K562 (cell line): ENCODE results near the gene SIGMAR1. TPM values are rescaled to one million over a fixed set of nuclear protein-coding genes. Genes with fewer than 3 reads are reported as not detected.

Source experiments
- ATAC-seq: fragments of 200-7000 bp; cut with Tn5 transposase; 3 replicates; pipeline ENCODE4 v1.9.1; 2020; ENCODE audit warnings: moderate library complexity
- BruUV-seq: library from RNA; stranded (reverse); fragments of 400-500 nt; replicated peaks from 2 replicates; lab custom pipeline; 2021; lab: Mats Ljungman, UMichigan
- CTCF ChIA-PET: fragments of 300-600 bp; formaldehyde crosslinking; extraction: SDS; loops from one replicate; lab custom pipeline; 2021; ENCODE audit warnings: low intra/inter-chr PET ratio; lab: Yijun Ruan, JAX
- POLR2A ChIA-PET: fragments of 300-600, 350-650 bp; sonication (Branson Sonifier 250); formaldehyde crosslinking; extraction: SDS; loops from one replicate; lab custom pipeline; 2021; ENCODE audit warnings: antibody characterized with exemption, inconsistent platforms; lab: Yijun Ruan, JAX
- DNase-seq, 4 experiments: peaks; one replicate each; pipeline versions ENCODE4 v3.0.0 to v3.0.0-alpha.2; 2011 to 2018; ENCODE audit warnings: low spot score in 3 of 4, mixed read lengths in 3 of 4; ENCODE audit errors: extremely low read depth in 1 of 4
- FAIRE-seq: peaks from 2 replicates; lab custom pipeline; 2011; peaks lifted over from hg19 to GRCh38; lab: Jason Lieb, UNC
- H2AFZ ChIP-seq: 2 replicates; pipeline ENCODE4 v1.6.0; 2011; ENCODE audit warnings: low read depth, low read length, control low read depth, inconsistent platforms
- H3K27ac ChIP-seq: fragments of 200-600 bp; 3 replicates; pipeline ENCODE4 v1.8.0; 2011; ENCODE audit warnings: low read depth, mild to moderate bottlenecking, control low read depth, inconsistent platforms, low read length, moderate library complexity, mixed read lengths; ENCODE audit errors: extremely low read depth
- H3K27me3 ChIP-seq, 2 experiments: fragments of 300-600 bp in 1 of 2; 2 replicates in 1 of 2; 3 replicates in 1 of 2; pipeline versions ENCODE4 v1.6.0 to v1.8.0; 2011; ENCODE audit warnings: inconsistent platforms in 2 of 2, low read length in 2 of 2, mild to moderate bottlenecking in 1 of 2, mixed read lengths in 1 of 2, moderate library complexity in 1 of 2; ENCODE audit not compliant: control insufficient read depth in 2 of 2, insufficient read depth in 2 of 2
- H3K36me3 ChIP-seq: fragments of 300-600 bp; 3 replicates; pipeline ENCODE4 v1.8.0; 2011; ENCODE audit warnings: mild to moderate bottlenecking, low read length, inconsistent platforms; ENCODE audit not compliant: control insufficient read depth, insufficient read depth
- H3K4me1 ChIP-seq, 2 experiments: fragments of 200-600 bp in 1 of 2; replicated peaks in 1 of 2; 2 replicates in 1 of 2; 3 replicates in 1 of 2; pipeline versions ENCODE4 v1.5.1 to v1.8.0; 2011; ENCODE audit warnings: inconsistent platforms in 2 of 2, low read length in 2 of 2, mild to moderate bottlenecking in 1 of 2, mixed read lengths in 1 of 2, moderate library complexity in 1 of 2; ENCODE audit not compliant: control insufficient read depth in 2 of 2, insufficient read depth in 2 of 2
- H3K4me2 ChIP-seq: 2 replicates; pipeline ENCODE4 v1.6.1; 2011; ENCODE audit warnings: low read length, control low read depth, inconsistent platforms, mixed read lengths; ENCODE audit not compliant: insufficient read depth
- H3K4me3 ChIP-seq: fragments of 200-600 bp; sonication (generic), shearing (Covaris generic); 2 replicates; pipeline ENCODE4 v1.5.1; 2016; ENCODE audit warnings: control low read depth, inconsistent platforms
- H3K79me2 ChIP-seq: fragments of 200-600 bp; 3 replicates; pipeline ENCODE4 v1.8.0; 2011; ENCODE audit warnings: low read length, inconsistent platforms; ENCODE audit not compliant: control insufficient read depth, insufficient read depth
- H3K9ac ChIP-seq, 2 experiments: 2 replicates each; pipeline versions ENCODE4 v1.6.0 to v1.6.1; 2011; ENCODE audit warnings: low read depth in 2 of 2, low read length in 2 of 2, control low read depth in 1 of 2, inconsistent platforms in 1 of 2, mild to moderate bottlenecking in 1 of 2, mixed read lengths in 1 of 2; ENCODE audit not compliant: insufficient read depth in 1 of 2
- H3K9me1 ChIP-seq: one replicate; pipeline ENCODE4 v1.6.0; 2011; ENCODE audit warnings: inconsistent platforms, mild to moderate bottlenecking, low read length, moderate library complexity; ENCODE audit not compliant: control insufficient read depth, insufficient read depth
- H3K9me3 ChIP-seq: replicated peaks from 2 replicates; pipeline ENCODE4 v1.5.1; 2011; ENCODE audit warnings: low read depth, low read length, inconsistent platforms; ENCODE audit not compliant: control insufficient read depth, insufficient read depth
- H4K20me1 ChIP-seq: replicated peaks from 2 replicates; pipeline ENCODE4 v1.6.1; 2011; ENCODE audit warnings: low read length, inconsistent platforms, mixed read lengths; ENCODE audit not compliant: control insufficient read depth, insufficient read depth
- ILK ChIP-seq: fragments of 450-650 bp; IDR thresholded peaks from 2 replicates; pipeline ENCODE4 v1.6.1; 2016; ENCODE audit warnings: missing genetic modification characterization, low read depth, mild to moderate bottlenecking, missing compliant biosample characterization, moderate library complexity, borderline replicate concordance
- SMC3 ChIP-seq: conservative IDR thresholded peaks from 2 replicates; pipeline ENCODE4 v1.6.1; 2011; ENCODE audit warnings: low read depth, low read length, improper control_type of control experiment; ENCODE audit not compliant: insufficient read depth
- ZNF3 ChIP-seq: fragments of 250-450 bp; sonication (Bioruptor Pico); IDR thresholded peaks from 2 replicates; pipeline ENCODE4 v1.5.0; 2021; ENCODE audit warnings: mild to moderate bottlenecking, moderate library complexity
- ZNF384 ChIP-seq: IDR thresholded peaks from 2 replicates; pipeline ENCODE4 v1.6.1; 2012; ENCODE audit warnings: low read depth, low read length, improper control_type of control experiment
- WGBS: fragments of 100-300 bp; shearing (Covaris generic); methylation state at CpG from one replicate; pipeline ENCODE4 v1.1.6; 2016; ENCODE audit warnings: low coverage, mixed read lengths; ENCODE audit not compliant: insufficient coverage; ENCODE audit errors: missing lambda C conversion rate; 5-methylcytosine and 5-hydroxymethylcytosine counted together
- in situ Hi-C: fragments of 300-500 bp; cut with MboI; formaldehyde crosslinking; loops from 4 replicates; pipeline ENCODE4 v1.15.0; 2018; ENCODE audit warnings: inconsistent platforms, mixed read lengths
- intact Hi-C: fragments of 100-400 bp; cut with micrococcal nuclease; formaldehyde crosslinking; loops from 2 replicates; pipeline ENCODE4 v1.14.2; 2022
- polyA plus RNA-seq, 8 experiments: library from polyadenylated mRNA; depleted of rRNA in 4 of 8; stranded (reverse) in 5 of 8; unstranded in 3 of 8; fragments of >200 nt; fragmentation: Nextera tagmentation in 2 of 8; fragmentation: Illumina TruSeq in 1 of 8; extraction: Ambion mirVana in 2 of 8; extraction: Trizol in 1 of 8; gene quantifications; 2 replicates each; pipeline versions ENCODE4 v1.2.1 to v1.2.3, GENCODE V29; 2011 to 2014; ENCODE audit warnings: inconsistent platforms in 1 of 8, missing spikeins in 1 of 8
- total RNA-seq, 7 experiments: library from RNA; depleted of rRNA in 6 of 7; stranded (reverse); fragments of >200 nt in 6 of 7; fragmentation: Illumina TruSeq in 2 of 7; extraction: Trizol in 2 of 7; gene quantifications; 2 replicates each; pipeline versions ENCODE4 v1.2.1 to v1.2.3, GENCODE V29; 2011 to 2021; ENCODE audit warnings: low replicate concordance in 1 of 7
- TF ChIP-seq, protein P1 (sequence below), 3 experiments: IDR thresholded peaks in 2 of 3; conservative IDR thresholded peaks in 1 of 3; 2 replicates each; pipeline ENCODE4 v1.5.1; 2011 to 2012; ENCODE audit warnings: low read length in 3 of 3, mild to moderate bottlenecking in 3 of 3, control low read depth in 2 of 3, improper control_type of control experiment in 1 of 3, inconsistent platforms in 1 of 3, low read depth in 1 of 3, mixed read lengths in 1 of 3, moderate library complexity in 1 of 3; ENCODE audit not compliant: insufficient read depth in 2 of 3

Gene SIGMAR1
- total and polyA plus RNA-seq, 9 of the 15 experiments (the other 6 are each of a cell fraction or from before 2014, with no cell fraction given): 6.9 to 80.0 (median 35.2) TPM

GRCh38 chr9:34684145-34684544 is 46.6 kb upstream of the SIGMAR1 start:
- H3K4me3 ChIP-seq: no peak overlapping the region
- ATAC-seq: no peak
- ChIA-PET POLR2A (no interaction called here), CTCF (no interaction called here)
- H3K4me1 ChIP-seq: no peaks in the 10 kb centered on the region
- no peak overlapping the region for H3K9ac ChIP-seq
- no peaks in the 10 kb centered on the region for H3K36me3 ChIP-seq
- no peaks in the 10 kb centered on the region for H3K9me1 ChIP-seq
- H3K27ac ChIP-seq: no peak overlapping the region
- FAIRE-seq: no peak
- no peak overlapping the region for H2AFZ ChIP-seq
- H3K9me3 ChIP-seq: no peaks in the 10 kb centered on the region
- in situ Hi-C loops: no loop called here
- H3K27me3 ChIP-seq: no peaks in the 10 kb centered on the region
- no TSS peak for BruUV-seq
- DNase-seq: no peak
- TF ChIP-seq ZNF384: no peak
- no peak for TF ChIP-seq SMC3
- TF ChIP-seq ILK (tag): no peak
- TF ChIP-seq, protein P1, sequence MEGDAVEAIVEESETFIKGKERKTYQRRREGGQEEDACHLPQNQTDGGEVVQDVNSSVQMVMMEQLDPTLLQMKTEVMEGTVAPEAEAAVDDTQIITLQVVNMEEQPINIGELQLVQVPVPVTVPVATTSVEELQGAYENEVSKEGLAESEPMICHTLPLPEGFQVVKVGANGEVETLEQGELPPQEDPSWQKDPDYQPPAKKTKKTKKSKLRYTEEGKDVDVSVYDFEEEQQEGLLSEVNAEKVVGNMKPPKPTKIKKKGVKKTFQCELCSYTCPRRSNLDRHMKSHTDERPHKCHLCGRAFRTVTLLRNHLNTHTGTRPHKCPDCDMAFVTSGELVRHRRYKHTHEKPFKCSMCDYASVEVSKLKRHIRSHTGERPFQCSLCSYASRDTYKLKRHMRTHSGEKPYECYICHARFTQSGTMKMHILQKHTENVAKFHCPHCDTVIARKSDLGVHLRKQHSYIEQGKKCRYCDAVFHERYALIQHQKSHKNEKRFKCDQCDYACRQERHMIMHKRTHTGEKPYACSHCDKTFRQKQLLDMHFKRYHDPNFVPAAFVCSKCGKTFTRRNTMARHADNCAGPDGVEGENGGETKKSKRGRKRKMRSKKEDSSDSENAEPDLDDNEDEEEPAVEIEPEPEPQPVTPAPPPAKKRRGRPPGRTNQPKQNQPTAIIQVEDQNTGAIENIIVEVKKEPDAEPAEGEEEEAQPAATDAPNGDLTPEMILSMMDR (IDR thresholded peaks at IDR 0.05 in 2 of 3, conservative IDR thresholded peaks at IDR 0.05 in 1 of 3; ENCODE audit: insufficient read depth in 2 of 3, low read depth in 1 of 3, low read length in 3 of 3): 0 out of 6 replicates have a peak, but pooled peaks of 1 of the 3 experiments have one; percentile 12
- no peak for TF ChIP-seq ZNF3
- H4K20me1 ChIP-seq: no peaks in the 10 kb centered on the region
- H3K4me2 ChIP-seq: no peak overlapping the region
- intact Hi-C loops: no loop called here
- H3K79me2 ChIP-seq: no peaks in the 10 kb centered on the region
- WGBS: 38% methylated on average over 4 of the region's 4 CpGs
